Skeletal muscle cell (primary cell): ENCODE measurements around the gene INHBB.

ENCODE experiments used
- DNase-seq: peaks from one replicate; pipeline ENCODE4 v3.0.0-alpha.2; 2010; ENCODE audit warnings: low read depth
- H3K4me3 ChIP-seq: 2 replicates; pipeline ENCODE4 v1.5.1; 2011; ENCODE audit warnings: low read depth, mild to moderate bottlenecking, control low read depth, low read length, moderate library complexity

The INHBB gene

GRCh38 chr2:120334068-120334467 is 11.9 kb upstream of the INHBB start:
- no peak for DNase-seq
- no peak overlapping the region for H3K4me3 ChIP-seq

- DNase-seq: no peak
- no peak overlapping the region for H3K4me3 ChIP-seq
These were observed 9.2 kb upstream of the INHBB start for GRCh38 chr2:120336749-120337148.

GRCh38 chr2:120338015-120338414 is 7.9 kb upstream of the INHBB start:
- DNase-seq: no peak
- H3K4me3 ChIP-seq: no peak overlapping the region

GRCh38 chr2:120341977-120342376 is 4.0 kb upstream of the INHBB start:
- H3K4me3 ChIP-seq: no peak overlapping the region
- DNase-seq: no peak

GRCh38 chr2:120342446-120342845 is 3.5 kb upstream of the INHBB start:
- no peak for DNase-seq
- no peak overlapping the region for H3K4me3 ChIP-seq

GRCh38 chr2:120343100-120343432 is 2.9 kb upstream of the INHBB start:
- no peak overlapping the region for H3K4me3 ChIP-seq
- DNase-seq: no peak

- peak; percentile 28 for DNase-seq
- peak overlapping the region; percentile 7 for H3K4me3 ChIP-seq
These were observed 2.4 kb upstream of the INHBB start for GRCh38 chr2:120343433-120344105.

- DNase-seq: no peak
- peak overlapping the region; percentile 38 for H3K4me3 ChIP-seq
These were observed 1.5 kb upstream of the INHBB start for GRCh38 chr2:120344214-120344975.

GRCh38 chr2:120344976-120345581 is 857 bp upstream of the INHBB start:
- no peak for DNase-seq

GRCh38 chr2:120345608-120346007 is 328 bp upstream of the INHBB start:
- peak overlapping the region; percentile 37 for H3K4me3 ChIP-seq
- no peak for DNase-seq

More at GRCh38 chr2:120344976-120345581, 857 bp upstream of the INHBB start:
- H3K4me3 ChIP-seq: peak overlapping the region; percentile 38

GRCh38 chr2:120346667-120347358 is 877 bp downstream of the INHBB start:
- DNase-seq: peak; percentile 56
- H3K4me3 ChIP-seq: peak overlapping the region; percentile 31

- H3K4me3 ChIP-seq: peak overlapping the region; percentile 31
- no peak for DNase-seq
These were observed 1.6 kb downstream of the INHBB start for GRCh38 chr2:120347396-120348060.

GRCh38 chr2:120348134-120348736 is 2.3 kb downstream of the INHBB start:
- H3K4me3 ChIP-seq: no peak overlapping the region
- no peak for DNase-seq

GRCh38 chr2:120348737-120349439 is 3.0 kb downstream of the INHBB start:
- no peak for DNase-seq
- H3K4me3 ChIP-seq: no peak overlapping the region

- no peak for DNase-seq
- no peak overlapping the region for H3K4me3 ChIP-seq
These were observed 3.5 kb downstream of the INHBB start for GRCh38 chr2:120349440-120349921.

- no peak overlapping the region for H3K4me3 ChIP-seq
- DNase-seq: no peak
These were observed 4.1 kb downstream of the INHBB start for GRCh38 chr2:120350080-120350479.

- no peak overlapping the region for H3K4me3 ChIP-seq
- no peak for DNase-seq
These were observed 4.9 kb downstream of the INHBB start for GRCh38 chr2:120350801-120351320.
